Measurements from ENCODE around the gene ZNF362. TPM values are rescaled to one million over a fixed set of nuclear protein-coding genes. Genes with fewer than 3 reads are reported as not detected.

ZNF362 gene
- total RNA-seq, 2 donors from 2014 or later = 27.4 to 41.5 TPM

DNA sequence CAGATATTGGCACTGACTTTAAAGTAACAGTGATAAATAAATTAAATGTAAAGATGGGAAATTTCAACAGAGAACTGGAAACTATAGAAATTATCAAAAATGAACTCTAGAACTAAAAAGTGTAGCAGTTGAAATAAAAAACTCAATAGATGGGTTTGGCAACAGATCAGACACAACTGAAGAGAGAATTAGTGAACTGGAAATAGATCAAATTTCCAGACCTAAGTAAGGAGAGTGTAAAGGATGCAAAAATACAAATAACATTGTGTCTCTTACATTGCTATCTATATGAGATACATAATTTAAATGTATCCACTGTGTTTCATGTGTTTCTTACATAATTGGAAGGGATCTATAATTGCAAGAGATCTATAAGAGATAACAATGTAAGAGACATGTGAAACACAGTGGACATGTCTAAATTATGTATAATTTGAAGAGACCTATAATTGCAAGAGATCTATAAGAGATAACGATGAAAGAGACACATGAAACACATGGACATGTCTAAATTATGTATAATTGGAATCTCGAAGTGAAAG is 32.1 kb upstream of the ZNF362 start:
- 78 to 92% methylated on average over 2 of the region's 2 CpGs for WGBS, 2 experiments (ENCODE audit: insufficient coverage in 1 of 2, insufficient read length in 1 of 2)
- no peak overlapping the region for H3K27ac ChIP-seq (ENCODE audit: low read depth, low read length)
- Mint-ChIP-seq H3K4me1 (peaks cover 8% of the 10 kb centered on the region), H3K27me3 (ENCODE audit: insufficient read depth) (peaks cover 22% of the 10 kb centered on the region), H3K9me3 (peaks cover 18% of the 10 kb centered on the region), H3K27ac (no peak overlapping the region), H3K4me3 (no peak overlapping the region), H3K36me3 (ENCODE audit: low read depth) (no peaks in the 10 kb centered on the region)
- H3K9ac ChIP-seq (ENCODE audit: extremely low read depth, low read length, poor library complexity, severe bottlenecking) = no peak overlapping the region
- TF ChIP-seq, protein P1, sequence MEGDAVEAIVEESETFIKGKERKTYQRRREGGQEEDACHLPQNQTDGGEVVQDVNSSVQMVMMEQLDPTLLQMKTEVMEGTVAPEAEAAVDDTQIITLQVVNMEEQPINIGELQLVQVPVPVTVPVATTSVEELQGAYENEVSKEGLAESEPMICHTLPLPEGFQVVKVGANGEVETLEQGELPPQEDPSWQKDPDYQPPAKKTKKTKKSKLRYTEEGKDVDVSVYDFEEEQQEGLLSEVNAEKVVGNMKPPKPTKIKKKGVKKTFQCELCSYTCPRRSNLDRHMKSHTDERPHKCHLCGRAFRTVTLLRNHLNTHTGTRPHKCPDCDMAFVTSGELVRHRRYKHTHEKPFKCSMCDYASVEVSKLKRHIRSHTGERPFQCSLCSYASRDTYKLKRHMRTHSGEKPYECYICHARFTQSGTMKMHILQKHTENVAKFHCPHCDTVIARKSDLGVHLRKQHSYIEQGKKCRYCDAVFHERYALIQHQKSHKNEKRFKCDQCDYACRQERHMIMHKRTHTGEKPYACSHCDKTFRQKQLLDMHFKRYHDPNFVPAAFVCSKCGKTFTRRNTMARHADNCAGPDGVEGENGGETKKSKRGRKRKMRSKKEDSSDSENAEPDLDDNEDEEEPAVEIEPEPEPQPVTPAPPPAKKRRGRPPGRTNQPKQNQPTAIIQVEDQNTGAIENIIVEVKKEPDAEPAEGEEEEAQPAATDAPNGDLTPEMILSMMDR (conservative IDR thresholded peaks at IDR 0.05) = no peak
- no peaks in the 10 kb centered on the region for H3K36me3 ChIP-seq (ENCODE audit: control insufficient read depth, insufficient read depth, low read length)
- DNase-seq = no peak
- peaks cover 14% of the 10 kb centered on the region for H3K9me3 ChIP-seq (ENCODE audit: control insufficient read depth, low read length)
- H3K4me1 ChIP-seq (ENCODE audit: control insufficient read depth, insufficient read depth, low read length) = no peaks in the 10 kb centered on the region
- H3K27me3 ChIP-seq (ENCODE audit: control insufficient read depth, insufficient read depth, low read length, poor library complexity, severe bottlenecking) = peaks cover 6% of the 10 kb centered on the region
- H3K4me3 ChIP-seq (ENCODE audit: low read length) = no peak overlapping the region

DNA sequence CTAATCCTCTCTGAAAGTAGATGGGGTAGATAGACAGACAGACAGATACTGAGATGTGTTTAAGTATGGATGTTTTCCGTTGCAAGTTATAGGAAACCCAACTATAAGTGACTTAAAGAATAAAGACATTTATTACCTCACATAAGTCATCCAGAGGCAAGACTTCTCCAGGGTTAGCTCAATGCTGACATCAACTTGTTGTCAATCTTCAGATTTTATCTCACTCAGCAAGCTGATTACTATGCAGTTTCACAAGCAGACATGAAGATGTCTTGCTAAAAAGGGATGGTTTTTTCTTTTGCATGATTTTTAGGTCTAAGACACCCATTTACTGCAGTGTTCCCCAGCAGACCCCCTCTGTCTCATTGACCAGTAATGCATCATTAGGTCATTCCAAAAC is 30.7 kb upstream of the ZNF362 start:
- WGBS, 2 experiments (ENCODE audit: insufficient coverage in 1 of 2, insufficient read length in 1 of 2) = 60% methylated on average over 1 of the region's 1 CpG; no CpG with 5 or more reads in 1 of the 2 experiments
- TF ChIP-seq, protein P1 (conservative IDR thresholded peaks at IDR 0.05) = no peak
- no peaks in the 10 kb centered on the region for H3K36me3 Mint-ChIP-seq (ENCODE audit: low read depth)
- no peak overlapping the region for H3K4me3 ChIP-seq (ENCODE audit: low read length)
- peaks cover 14% of the 10 kb centered on the region for H3K9me3 ChIP-seq (ENCODE audit: control insufficient read depth, low read length)
- H3K9me3 Mint-ChIP-seq = peaks cover 18% of the 10 kb centered on the region
- H3K4me1 Mint-ChIP-seq = peaks cover 10% of the 10 kb centered on the region
- H3K36me3 ChIP-seq (ENCODE audit: control insufficient read depth, insufficient read depth, low read length) = no peaks in the 10 kb centered on the region
- H3K4me1 ChIP-seq (ENCODE audit: control insufficient read depth, insufficient read depth, low read length) = no peaks in the 10 kb centered on the region
- H3K4me3 Mint-ChIP-seq = no peak overlapping the region
- H3K27me3 Mint-ChIP-seq (ENCODE audit: insufficient read depth) = peaks cover 22% of the 10 kb centered on the region
- H3K27ac Mint-ChIP-seq = no peak overlapping the region
- DNase-seq = no peak
- peaks cover 6% of the 10 kb centered on the region for H3K27me3 ChIP-seq (ENCODE audit: control insufficient read depth, insufficient read depth, low read length, poor library complexity, severe bottlenecking)
- no peak overlapping the region for H3K27ac ChIP-seq (ENCODE audit: low read depth, low read length)
- H3K9ac ChIP-seq (ENCODE audit: extremely low read depth, low read length, poor library complexity, severe bottlenecking) = no peak overlapping the region

DNA sequence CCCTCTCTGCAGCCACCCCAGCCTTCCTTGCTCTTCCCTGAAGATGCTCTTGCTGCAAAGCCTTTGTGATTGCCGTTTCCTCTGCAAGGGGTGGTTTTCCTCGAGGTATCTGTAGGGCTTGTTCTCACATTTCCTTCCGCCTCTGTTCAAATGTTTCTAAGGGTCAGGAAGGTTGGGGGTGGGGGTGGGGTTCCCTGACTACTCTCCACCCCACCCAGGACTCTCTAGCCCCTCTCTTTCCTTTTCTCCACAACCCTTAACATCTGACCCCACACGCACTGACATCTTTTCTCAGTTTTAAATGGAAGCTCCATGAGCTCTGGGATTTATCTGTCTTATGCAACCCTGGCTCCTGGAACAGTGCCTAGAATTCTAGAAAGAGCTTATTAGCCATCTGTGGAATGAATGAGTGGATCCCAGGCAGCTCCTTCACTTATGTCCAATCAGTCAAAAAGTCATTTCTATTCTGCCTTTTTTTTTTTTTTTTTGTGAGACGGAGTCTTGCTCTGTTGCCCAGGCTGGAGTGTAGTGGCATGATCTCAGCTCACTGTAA is 27.3 kb upstream of the ZNF362 start:
- Mint-ChIP-seq H3K36me3 (ENCODE audit: low read depth) (no peaks in the 10 kb centered on the region), H3K4me1 (peaks cover 9% of the 10 kb centered on the region), H3K4me3 (no peak overlapping the region), H3K27me3 (ENCODE audit: insufficient read depth) (peaks cover 20% of the 10 kb centered on the region), H3K9me3 (peaks cover 10% of the 10 kb centered on the region), H3K27ac (no peak overlapping the region)
- H3K4me3 ChIP-seq (ENCODE audit: low read length) = no peak overlapping the region
- H3K27ac ChIP-seq (ENCODE audit: low read depth, low read length) = no peak overlapping the region
- DNase-seq = no peak
- H3K9ac ChIP-seq (ENCODE audit: extremely low read depth, low read length, poor library complexity, severe bottlenecking) = no peak overlapping the region
- peaks cover 11% of the 10 kb centered on the region for H3K9me3 ChIP-seq (ENCODE audit: control insufficient read depth, low read length)
- TF ChIP-seq, protein P1 (conservative IDR thresholded peaks at IDR 0.05) = no peak
- peaks cover 6% of the 10 kb centered on the region for H3K27me3 ChIP-seq (ENCODE audit: control insufficient read depth, insufficient read depth, low read length, poor library complexity, severe bottlenecking)
- H3K4me1 ChIP-seq (ENCODE audit: control insufficient read depth, insufficient read depth, low read length) = no peaks in the 10 kb centered on the region
- H3K36me3 ChIP-seq (ENCODE audit: control insufficient read depth, insufficient read depth, low read length) = no peaks in the 10 kb centered on the region
- WGBS, 2 experiments (ENCODE audit: insufficient coverage in 1 of 2, insufficient read length in 1 of 2) = 61% methylated on average over 4 of the region's 5 CpGs; no CpG with 5 or more reads in 1 of the 2 experiments
